Neural progenitor cell (in vitro differentiated cells): ENCODE measurements around the gene PPM1H. TPM values are rescaled to one million over a fixed set of nuclear protein-coding genes. Genes with fewer than 3 reads are reported as not detected.

Source experiments
- DNase-seq: peaks from one replicate; pipeline ENCODE4 v3.0.0-alpha.2; 2016; ENCODE audit warnings: low spot score
- H2AFZ ChIP-seq: fragments of 200-600 bp; sonication (generic); replicated peaks from 2 replicates; pipeline ENCODE4 v1.6.1; 2016; ENCODE audit warnings: antibody characterized with exemption
- H3F3A ChIP-seq: fragments of 200-600 bp; sonication (generic); 2 replicates; pipeline ENCODE4 v1.6.1; 2016; ENCODE audit warnings: antibody characterized with exemption, low read depth
- H3K27ac ChIP-seq: fragments of 200-600 bp; sonication (generic); 2 replicates; pipeline ENCODE4 v1.5.1; 2016; ENCODE audit warnings: mild to moderate bottlenecking
- H3K27me3 ChIP-seq: fragments of 200-600 bp; sonication (generic); 2 replicates; pipeline ENCODE4 v1.6.1; 2016; ENCODE audit warnings: mild to moderate bottlenecking, moderate library complexity
- H3K36me3 ChIP-seq: fragments of 200-600 bp; sonication (generic); 2 replicates; pipeline ENCODE4 v1.5.1; 2016
- H3K4me1 ChIP-seq: fragments of 200-600 bp; sonication (generic); 2 replicates; pipeline ENCODE4 v1.6.1; 2016; ENCODE audit warnings: mixed run types
- H3K4me2 ChIP-seq: fragments of 200-600 bp; sonication (generic); 2 replicates; pipeline ENCODE4 v1.6.1; 2016
- H3K4me3 ChIP-seq: fragments of 200-600 bp; sonication (generic); 2 replicates; pipeline ENCODE4 v1.5.1; 2016
- H3K79me2 ChIP-seq: fragments of 200-600 bp; sonication (generic); 2 replicates; pipeline ENCODE4 v1.6.1; 2016; ENCODE audit warnings: low read depth
- H3K9ac ChIP-seq: fragments of 200-600 bp; sonication (generic); 2 replicates; pipeline ENCODE4 v1.6.1; 2016
- H3K9me3 ChIP-seq: fragments of 200-600 bp; sonication (generic); 2 replicates; pipeline ENCODE4 v1.5.1; 2016; ENCODE audit warnings: low read depth
- H4K20me1 ChIP-seq: fragments of 200-600 bp; sonication (generic); 2 replicates; pipeline ENCODE4 v1.6.1; 2016; ENCODE audit warnings: low read depth
- H3K27ac Mint-ChIP-seq: 3 replicates; pipeline ENCODE4 v1.8.0; 2021; ENCODE audit warnings: mixed read lengths
- H3K27me3 Mint-ChIP-seq: 2 replicates; pipeline ENCODE4 v1.8.0; 2022; ENCODE audit warnings: low read depth, mild to moderate bottlenecking, inconsistent platforms, moderate library complexity, mixed read lengths; ENCODE audit not compliant: insufficient read depth
- H3K36me3 Mint-ChIP-seq: 3 replicates; pipeline ENCODE4 v1.8.0; 2021; ENCODE audit warnings: mixed read lengths
- H3K4me1 Mint-ChIP-seq: 3 replicates; pipeline ENCODE4 v1.8.0; 2021; ENCODE audit warnings: mixed read lengths
- H3K4me3 Mint-ChIP-seq: 3 replicates; pipeline ENCODE4 v1.8.0; 2021; ENCODE audit warnings: mild to moderate bottlenecking, moderate library complexity, mixed read lengths
- H3K9me3 Mint-ChIP-seq: 3 replicates; pipeline ENCODE4 v1.8.0; 2020; ENCODE audit warnings: mixed read lengths
- CTCF ChIP-seq: fragments of 200-600 bp; sonication (generic); IDR thresholded peaks from 2 replicates; pipeline ENCODE4 v1.5.1; 2017; ENCODE audit warnings: antibody characterized with exemption, mild to moderate bottlenecking
- EZH2 ChIP-seq: fragments of 200-600 bp; sonication (generic); IDR thresholded peaks from 2 replicates; pipeline ENCODE4 v1.6.1; 2017; ENCODE audit warnings: antibody characterized with exemption, mild to moderate bottlenecking, moderate library complexity
- EZH2phosphoT487 ChIP-seq: fragments of 200-600 bp; sonication (generic); IDR thresholded peaks from 2 replicates; pipeline ENCODE4 v1.6.1; 2017; ENCODE audit warnings: antibody characterized with exemption
- total RNA-seq: library from RNA; depleted of rRNA; stranded (reverse); fragments of >200 nt; gene quantifications from 2 replicates; pipeline ENCODE4 v1.2.3, GENCODE V29; 2015; ENCODE audit warnings: low replicate concordance

Gene PPM1H
- total RNA-seq, 1 donor from 2014 or later, result 4.6 TPM

GRCh38 chr12:62720661-62721330, 214.2 kb downstream of the PPM1H start:
- Mint-ChIP-seq H3K4me1 (peaks cover 59% of the 10 kb centered on the region), H3K27me3 (peaks cover 9% of the 10 kb centered on the region), H3K36me3 (peaks cover 8% of the 10 kb centered on the region), H3K27ac (peak overlapping the region; percentile 26), H3K4me3 (no peak overlapping the region), H3K9me3 (no peaks in the 10 kb centered on the region)
- Histone ChIP-seq H3K36me3 (no peaks in the 10 kb centered on the region), H3K9ac (no peak overlapping the region), H3K79me2 (no peaks in the 10 kb centered on the region), H3K4me2 (no peak overlapping the region), H3K27ac (no peak overlapping the region), H3K9me3 (no peaks in the 10 kb centered on the region), H3F3A (peaks cover 28% of the 10 kb centered on the region), H3K4me3 (no peak overlapping the region), H4K20me1 (no peaks in the 10 kb centered on the region), H3K4me1 (peaks cover 53% of the 10 kb centered on the region), H3K27me3 (no peaks in the 10 kb centered on the region), H2AFZ (no peak overlapping the region)
- TF ChIP-seq EZH2 (no peak), EZH2phosphoT487 (no peak), CTCF (no peak)
- DNase-seq, result no peak

- Histone ChIP-seq H3K4me1 (peaks cover 56% of the 10 kb centered on the region), H3K79me2 (no peaks in the 10 kb centered on the region), H3K9me3 (no peaks in the 10 kb centered on the region), H3K27ac (no peak overlapping the region), H3K36me3 (no peaks in the 10 kb centered on the region), H3F3A (peaks cover 35% of the 10 kb centered on the region), H4K20me1 (no peaks in the 10 kb centered on the region), H3K4me2 (no peak overlapping the region), H3K27me3 (no peaks in the 10 kb centered on the region), H2AFZ (no peak overlapping the region), H3K9ac (no peak overlapping the region), H3K4me3 (no peak overlapping the region)
- peaks cover 8% of the 10 kb centered on the region for H3K36me3 Mint-ChIP-seq
- TF ChIP-seq EZH2phosphoT487, result no peak
- H3K4me3 Mint-ChIP-seq, result no peak overlapping the region
- H3K4me1 Mint-ChIP-seq, result peaks cover 59% of the 10 kb centered on the region
- H3K9me3 Mint-ChIP-seq, result no peaks in the 10 kb centered on the region
- H3K27me3 Mint-ChIP-seq, result peaks cover 9% of the 10 kb centered on the region
- no peak overlapping the region for H3K27ac Mint-ChIP-seq
- no peak for DNase-seq
These were observed 214.9 kb downstream of the PPM1H start for GRCh38 chr12:62720025-62720424.

GRCh38 chr12:62718762-62719426, 216.1 kb downstream of the PPM1H start:
- no peak overlapping the region for H3K4me3 ChIP-seq
- Mint-ChIP-seq H3K4me3 (no peak overlapping the region), H3K9me3 (no peaks in the 10 kb centered on the region), H3K27me3 (peaks cover 9% of the 10 kb centered on the region), H3K27ac (no peak overlapping the region), H3K36me3 (peaks cover 8% of the 10 kb centered on the region), H3K4me1 (peaks cover 60% of the 10 kb centered on the region)
- H3K4me1 ChIP-seq, result peaks cover 56% of the 10 kb centered on the region
- H3K79me2 ChIP-seq, result no peaks in the 10 kb centered on the region
- H3F3A ChIP-seq, result peaks cover 47% of the 10 kb centered on the region
- DNase-seq, result no peak
- TF ChIP-seq CTCF (no peak), EZH2phosphoT487 (no peak), EZH2 (no peak)
- no peaks in the 10 kb centered on the region for H3K36me3 ChIP-seq
- H3K27ac ChIP-seq, result no peak overlapping the region
- H2AFZ ChIP-seq, result no peak overlapping the region
- H3K27me3 ChIP-seq, result no peaks in the 10 kb centered on the region
- H4K20me1 ChIP-seq, result no peaks in the 10 kb centered on the region
- no peak overlapping the region for H3K9ac ChIP-seq
- no peak overlapping the region for H3K4me2 ChIP-seq
- H3K9me3 ChIP-seq, result no peaks in the 10 kb centered on the region

- Histone ChIP-seq H4K20me1 (no peaks in the 10 kb centered on the region), H3K9me3 (no peaks in the 10 kb centered on the region), H3F3A (peaks cover 51% of the 10 kb centered on the region), H3K27me3 (no peaks in the 10 kb centered on the region), H3K4me2 (peak overlapping the region; percentile 64), H3K36me3 (no peaks in the 10 kb centered on the region), H3K79me2 (no peaks in the 10 kb centered on the region), H3K9ac (no peak overlapping the region), H3K4me3 (no peak overlapping the region), H3K4me1 (peaks cover 60% of the 10 kb centered on the region), H3K27ac (peak overlapping the region; percentile 82), H2AFZ (no peak overlapping the region)
- H3K27ac Mint-ChIP-seq, result no peak overlapping the region
- no peak overlapping the region for H3K4me3 Mint-ChIP-seq
- H3K27me3 Mint-ChIP-seq, result peaks cover 6% of the 10 kb centered on the region
- peaks cover 69% of the 10 kb centered on the region for H3K4me1 Mint-ChIP-seq
- DNase-seq, result peak; percentile 54
- peaks cover 8% of the 10 kb centered on the region for H3K36me3 Mint-ChIP-seq
- TF ChIP-seq EZH2phosphoT487 (peak; percentile 59), EZH2 (no peak), CTCF (no peak)
- H3K9me3 Mint-ChIP-seq, result no peaks in the 10 kb centered on the region
These were observed 217.3 kb downstream of the PPM1H start for GRCh38 chr12:62717643-62718042.
